ENCODE results near the gene AFF3. TPM values are rescaled to one million over a fixed set of nuclear protein-coding genes. Genes with fewer than 3 reads are reported as not detected.
A peak's percentile ranks its signal among the peaks of the same experiment; 100 is the strongest.
"Not testable (repeated sequence)": the region's sequence is repeated elsewhere in the genome, so short reads cannot be mapped to it uniquely, and the experiment has no call there.

The AFF3 gene
- total RNA-seq, 5 donors from 2014 or later (not counting 1 experiment from before 2014, with no cell fraction given), result 9.9 to 23.5 (median 11.5) TPM

GRCh38 chr2:100102466-100103180, 39.8 kb downstream of the AFF3 start:
- CTCF ChIA-PET; ATAC-seq (replicated peaks in 1 of 4); H3K9me3 Mint-ChIP-seq; H3K27ac ChIP-seq (ENCODE audit: low read length); H3K4me3 ChIP-seq (ENCODE audit: control insufficient read depth in 1 of 2, extremely low read depth in 1 of 2, low read length in 1 of 2); H3K36me3 ChIP-seq (ENCODE audit: control insufficient read depth in 2 of 2, extremely low read depth in 1 of 2, insufficient read depth in 1 of 2, low read length in 1 of 2); DNase-seq; H3K4me1 ChIP-seq (ENCODE audit: control insufficient read depth in 1 of 2, extremely low read depth in 1 of 2, insufficient read depth in 2 of 2, low read length in 2 of 2); H3K27ac Mint-ChIP-seq; H3K36me3 Mint-ChIP-seq; POLR2A ChIA-PET; H3K9me3 ChIP-seq: not testable (repeated sequence)
- Mint-ChIP-seq H3K4me1 (peaks cover 8 to 12% (median 8%) of the 10 kb centered on the region in 3 donors), H3K4me3 (peak overlapping the region in 2 of 3 donors; percentile 47 to 69), H3K27me3 (peaks cover 7 to 13% of the 10 kb centered on the region in 2 donors)
- H3K27me3 ChIP-seq (replicated peaks in 1 of 2; ENCODE audit: control insufficient read depth in 2 of 2, extremely low read depth in 1 of 2, insufficient read depth in 2 of 2, low read length in 1 of 2), result peaks cover 0 to 14% of the 10 kb centered on the region in 2 experiments
- WGBS (ENCODE audit: insufficient coverage), result no CpG with 5 or more reads among the region's 8 CpGs

GRCh38 chr2:100098855-100099254, 43.5 kb downstream of the AFF3 start:
- H3K27ac ChIP-seq (ENCODE audit: low read length); POLR2A ChIA-PET; H3K9me3 Mint-ChIP-seq; H3K27me3 ChIP-seq (replicated peaks in 1 of 2; ENCODE audit: control insufficient read depth in 2 of 2, extremely low read depth in 1 of 2, insufficient read depth in 2 of 2, low read length in 1 of 2); H3K27ac Mint-ChIP-seq; H3K27me3 Mint-ChIP-seq; ATAC-seq (replicated peaks in 1 of 4); H3K4me1 Mint-ChIP-seq; CTCF ChIA-PET; H3K36me3 Mint-ChIP-seq; H3K4me1 ChIP-seq (ENCODE audit: control insufficient read depth in 1 of 2, extremely low read depth in 1 of 2, insufficient read depth in 2 of 2, low read length in 2 of 2); H3K4me3 ChIP-seq (ENCODE audit: control insufficient read depth in 1 of 2, extremely low read depth in 1 of 2, low read length in 1 of 2); H3K4me3 Mint-ChIP-seq; DNase-seq; H3K9me3 ChIP-seq; H3K36me3 ChIP-seq (ENCODE audit: control insufficient read depth in 2 of 2, extremely low read depth in 1 of 2, insufficient read depth in 1 of 2, low read length in 1 of 2): not testable (repeated sequence)
- no CpG with 5 or more reads among the region's 8 CpGs for WGBS (ENCODE audit: insufficient coverage)

GRCh38 chr2:100097611-100098294, 44.6 kb downstream of the AFF3 start:
- H3K36me3 ChIP-seq (ENCODE audit: control insufficient read depth in 2 of 2, extremely low read depth in 1 of 2, insufficient read depth in 1 of 2, low read length in 1 of 2); H3K27ac ChIP-seq (ENCODE audit: low read length); ATAC-seq (replicated peaks in 1 of 4); POLR2A ChIA-PET; H3K36me3 Mint-ChIP-seq; H3K27me3 ChIP-seq (replicated peaks in 1 of 2; ENCODE audit: control insufficient read depth in 2 of 2, extremely low read depth in 1 of 2, insufficient read depth in 2 of 2, low read length in 1 of 2); H3K27me3 Mint-ChIP-seq; H3K4me3 ChIP-seq (ENCODE audit: control insufficient read depth in 1 of 2, extremely low read depth in 1 of 2, low read length in 1 of 2); H3K4me3 Mint-ChIP-seq; DNase-seq; CTCF ChIA-PET; H3K4me1 ChIP-seq (ENCODE audit: control insufficient read depth in 1 of 2, extremely low read depth in 1 of 2, insufficient read depth in 2 of 2, low read length in 2 of 2); H3K27ac Mint-ChIP-seq; H3K9me3 Mint-ChIP-seq; H3K9me3 ChIP-seq; H3K4me1 Mint-ChIP-seq: not testable (repeated sequence)
- no CpG with 5 or more reads among the region's 7 CpGs for WGBS (ENCODE audit: insufficient coverage)

GRCh38 chr2:100095845-100096244, 46.5 kb downstream of the AFF3 start:
- H3K27ac ChIP-seq (ENCODE audit: low read length); ATAC-seq (replicated peaks in 1 of 4); H3K36me3 Mint-ChIP-seq; H3K27ac Mint-ChIP-seq; POLR2A ChIA-PET; H3K4me1 ChIP-seq (ENCODE audit: control insufficient read depth in 1 of 2, extremely low read depth in 1 of 2, insufficient read depth in 2 of 2, low read length in 2 of 2); H3K9me3 ChIP-seq; H3K27me3 Mint-ChIP-seq; DNase-seq; H3K27me3 ChIP-seq (replicated peaks in 1 of 2; ENCODE audit: control insufficient read depth in 2 of 2, extremely low read depth in 1 of 2, insufficient read depth in 2 of 2, low read length in 1 of 2); H3K4me1 Mint-ChIP-seq; CTCF ChIA-PET; H3K36me3 ChIP-seq (ENCODE audit: control insufficient read depth in 2 of 2, extremely low read depth in 1 of 2, insufficient read depth in 1 of 2, low read length in 1 of 2); H3K4me3 ChIP-seq (ENCODE audit: control insufficient read depth in 1 of 2, extremely low read depth in 1 of 2, low read length in 1 of 2); H3K4me3 Mint-ChIP-seq; H3K9me3 Mint-ChIP-seq: not testable (repeated sequence)
- no CpG with 5 or more reads among the region's 10 CpGs for WGBS (ENCODE audit: insufficient coverage)

GRCh38 chr2:100091807-100092206, 50.6 kb downstream of the AFF3 start:
- H3K9me3 ChIP-seq; POLR2A ChIA-PET; H3K4me3 Mint-ChIP-seq; ATAC-seq (replicated peaks in 1 of 4); H3K9me3 Mint-ChIP-seq; H3K4me1 Mint-ChIP-seq; H3K27me3 Mint-ChIP-seq; H3K36me3 ChIP-seq (ENCODE audit: control insufficient read depth in 2 of 2, extremely low read depth in 1 of 2, insufficient read depth in 1 of 2, low read length in 1 of 2); CTCF ChIA-PET; H3K4me1 ChIP-seq (ENCODE audit: control insufficient read depth in 1 of 2, extremely low read depth in 1 of 2, insufficient read depth in 2 of 2, low read length in 2 of 2); H3K27ac ChIP-seq (ENCODE audit: low read length); H3K4me3 ChIP-seq (ENCODE audit: control insufficient read depth in 1 of 2, extremely low read depth in 1 of 2, low read length in 1 of 2); DNase-seq; H3K27me3 ChIP-seq (replicated peaks in 1 of 2; ENCODE audit: control insufficient read depth in 2 of 2, extremely low read depth in 1 of 2, insufficient read depth in 2 of 2, low read length in 1 of 2); H3K36me3 Mint-ChIP-seq; H3K27ac Mint-ChIP-seq: not testable (repeated sequence)
- 100% methylated on average over 2 of the region's 8 CpGs for WGBS (ENCODE audit: insufficient coverage)

GRCh38 chr2:100085744-100086143, 56.6 kb downstream of the AFF3 start:
- POLR2A ChIA-PET; H3K9me3 ChIP-seq; ATAC-seq (replicated peaks in 1 of 4); H3K4me3 Mint-ChIP-seq; H3K36me3 Mint-ChIP-seq; H3K9me3 Mint-ChIP-seq; H3K27ac Mint-ChIP-seq; CTCF ChIA-PET; DNase-seq; H3K27me3 ChIP-seq (replicated peaks in 1 of 2; ENCODE audit: control insufficient read depth in 2 of 2, extremely low read depth in 1 of 2, insufficient read depth in 2 of 2, low read length in 1 of 2); H3K4me1 ChIP-seq (ENCODE audit: control insufficient read depth in 1 of 2, extremely low read depth in 1 of 2, insufficient read depth in 2 of 2, low read length in 2 of 2); H3K27ac ChIP-seq (ENCODE audit: low read length); H3K27me3 Mint-ChIP-seq; H3K4me1 Mint-ChIP-seq; H3K4me3 ChIP-seq (ENCODE audit: control insufficient read depth in 1 of 2, extremely low read depth in 1 of 2, low read length in 1 of 2); H3K36me3 ChIP-seq (ENCODE audit: control insufficient read depth in 2 of 2, extremely low read depth in 1 of 2, insufficient read depth in 1 of 2, low read length in 1 of 2): not testable (repeated sequence)
- WGBS (ENCODE audit: insufficient coverage), result no CpG with 5 or more reads among the region's 2 CpGs

Data from T-cell (primary cell).